Measurements from ENCODE around the gene ZFYVE1.
"Not testable (repeated sequence)": the region's sequence is repeated elsewhere in the genome, so short reads cannot be mapped to it uniquely, and the experiment has no call there.

ZFYVE1 gene

DNA sequence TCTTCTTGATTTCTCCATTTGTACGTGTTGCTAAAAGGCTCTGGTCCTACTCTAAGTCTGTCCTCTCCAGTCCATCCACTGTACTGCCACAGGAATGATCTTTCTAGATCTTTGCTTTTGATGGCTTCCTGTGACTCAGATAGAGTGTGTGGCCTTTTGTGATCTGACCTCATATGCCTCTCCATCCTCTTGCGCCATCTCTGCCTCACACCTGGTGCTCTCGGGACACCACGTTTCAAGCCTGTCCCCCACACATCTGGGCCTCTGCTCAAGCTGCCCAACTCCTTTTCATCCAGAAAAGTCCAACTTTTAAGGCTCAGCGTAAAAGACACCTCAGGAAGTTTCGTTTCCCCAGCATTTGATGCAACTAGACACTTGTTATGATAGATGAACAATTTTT is 61.7 kb downstream of the ZFYVE1 start:
- DNase-seq, result no peak
- in situ Hi-C loops (cut with MboI; ENCODE audit: low pct_unique_long_range_greater_than_20kb, low sequenced_read_pairs), result no loop called here

DNA sequence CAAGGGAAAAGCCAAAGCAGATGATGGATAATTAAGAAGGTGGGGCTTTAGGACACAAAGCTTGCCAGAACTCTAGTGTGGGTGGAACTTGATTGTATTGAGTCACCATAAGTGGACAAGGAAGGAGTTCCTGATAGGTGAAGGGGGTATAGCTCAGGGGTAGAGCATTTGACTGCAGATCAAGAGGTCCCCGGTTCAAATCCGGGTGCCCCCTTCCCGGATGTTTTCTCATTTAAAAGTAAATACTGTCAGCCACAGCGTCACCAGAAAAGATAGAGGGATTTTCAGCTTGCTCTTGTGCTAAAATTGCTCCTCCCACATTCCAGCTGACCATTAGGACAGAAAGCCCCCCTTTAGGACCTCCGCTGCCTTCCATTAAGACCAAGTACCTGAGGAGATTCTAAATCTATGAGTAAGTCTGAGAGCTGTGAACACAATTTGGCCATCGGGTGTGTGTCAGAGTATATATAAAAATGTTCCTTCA is 64.0 kb downstream of the ZFYVE1 start:
- in situ Hi-C loops (cut with MboI; ENCODE audit: low pct_unique_long_range_greater_than_20kb, low sequenced_read_pairs), result no loop called here
- DNase-seq, result peak; percentile 12

DNA sequence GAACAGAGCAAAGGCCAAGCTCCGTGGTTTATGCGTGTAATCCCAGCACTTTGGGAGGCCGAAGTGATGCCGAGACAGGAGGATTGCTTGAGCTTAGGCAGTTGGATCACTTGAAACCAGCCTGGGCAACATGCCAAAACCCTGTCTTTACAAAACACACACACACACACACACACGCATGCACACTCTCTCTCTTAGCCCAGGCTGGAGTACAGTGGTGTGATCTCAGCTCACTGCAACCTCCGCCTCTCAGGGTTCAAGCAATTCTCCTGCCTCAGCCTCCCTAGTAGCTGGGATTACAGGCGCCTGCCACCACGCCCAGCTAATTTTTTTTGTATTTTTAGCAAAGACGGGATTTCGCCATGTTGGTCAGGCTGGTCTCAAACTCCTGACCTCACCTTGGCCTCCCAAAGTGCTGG is 64.6 kb downstream of the ZFYVE1 start:
- in situ Hi-C loops (cut with MboI; ENCODE audit: low pct_unique_long_range_greater_than_20kb, low sequenced_read_pairs); DNase-seq: not testable (repeated sequence)

DNA sequence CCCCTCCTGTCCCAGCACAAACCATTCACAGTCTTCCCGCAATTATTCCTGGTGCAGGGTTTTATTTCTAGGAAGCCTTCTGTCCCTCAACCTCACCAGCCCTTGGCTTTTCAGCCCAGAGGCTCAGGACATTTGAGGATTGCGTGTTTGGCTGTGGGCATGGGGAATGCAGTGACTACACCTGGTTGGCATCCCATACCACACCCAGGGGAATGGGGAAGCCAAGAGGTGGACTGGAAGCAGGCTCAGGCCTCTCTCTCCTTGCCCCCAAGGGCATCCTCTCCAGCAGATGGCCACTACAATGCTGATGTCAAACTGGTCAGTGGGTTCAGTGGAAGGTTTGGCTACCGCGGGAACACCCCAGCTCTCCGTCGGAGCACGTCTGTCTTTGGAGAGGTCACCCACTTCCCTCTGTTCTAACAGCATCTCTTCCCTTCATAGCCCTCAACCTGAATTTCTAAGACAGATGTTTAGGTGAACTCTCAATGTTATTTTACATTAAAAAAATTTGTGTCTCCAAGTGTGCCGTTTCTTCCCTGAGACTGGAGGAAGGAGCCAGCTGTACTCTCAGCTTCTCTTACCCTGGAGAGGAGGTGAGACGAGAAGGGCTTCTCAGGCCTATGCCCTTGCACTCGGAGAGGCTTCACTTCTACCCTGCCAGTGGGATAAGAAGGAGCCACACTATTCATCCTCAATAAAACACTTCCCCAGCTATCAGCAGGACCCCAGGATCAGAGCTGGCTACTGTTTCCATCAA is 65.1 kb downstream of the ZFYVE1 start:
- no peak for DNase-seq

DNA sequence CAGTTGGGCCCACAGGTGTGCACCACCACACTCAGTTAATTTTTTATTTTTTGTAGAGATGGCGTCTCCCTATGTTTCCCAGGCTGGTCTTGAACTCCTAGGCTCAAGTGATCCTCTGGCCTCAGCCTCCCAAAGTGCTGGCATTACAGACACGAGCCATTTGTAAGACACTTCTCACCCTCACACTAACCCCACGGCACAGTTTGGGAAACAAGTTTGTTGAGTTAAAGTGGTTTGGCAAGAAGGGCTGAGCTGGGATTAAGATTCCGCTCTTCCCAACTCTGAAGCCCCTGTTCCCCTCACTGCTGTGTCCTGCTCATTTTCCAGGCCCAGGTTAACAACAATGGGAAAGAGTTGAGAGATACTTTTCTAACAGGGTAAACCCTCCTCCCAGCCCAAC is 65.9 kb downstream of the ZFYVE1 start:
- DNase-seq; in situ Hi-C loops (cut with MboI; ENCODE audit: low pct_unique_long_range_greater_than_20kb, low sequenced_read_pairs): not testable (repeated sequence)

More for the DNA sequence above, 65.1 kb downstream of the ZFYVE1 start:
- in situ Hi-C loops (cut with MboI; ENCODE audit: low pct_unique_long_range_greater_than_20kb, low sequenced_read_pairs), result no loop called here

DNA sequence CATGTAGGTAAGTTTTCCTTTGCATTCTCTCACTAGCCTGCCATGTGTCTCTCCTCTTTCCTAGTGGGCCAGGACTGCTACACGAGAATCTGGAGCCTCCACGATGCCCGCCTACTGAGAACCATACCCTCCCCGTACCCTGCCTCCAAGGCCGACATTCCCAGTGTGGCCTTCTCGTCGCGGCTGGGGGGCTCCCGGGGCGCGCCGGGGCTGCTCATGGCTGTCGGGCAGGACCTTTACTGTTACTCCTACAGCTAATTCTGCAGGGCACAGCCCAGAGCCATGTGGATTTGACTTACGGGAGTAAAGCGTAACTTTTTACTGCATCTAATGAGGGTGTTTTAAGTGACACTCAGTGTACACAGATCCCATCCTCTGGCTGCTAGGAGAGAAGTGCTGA is 68.4 kb downstream of the ZFYVE1 start:
- in situ Hi-C loops (cut with MboI; ENCODE audit: low pct_unique_long_range_greater_than_20kb, low sequenced_read_pairs), result no loop called here
- DNase-seq, result no peak

DNA sequence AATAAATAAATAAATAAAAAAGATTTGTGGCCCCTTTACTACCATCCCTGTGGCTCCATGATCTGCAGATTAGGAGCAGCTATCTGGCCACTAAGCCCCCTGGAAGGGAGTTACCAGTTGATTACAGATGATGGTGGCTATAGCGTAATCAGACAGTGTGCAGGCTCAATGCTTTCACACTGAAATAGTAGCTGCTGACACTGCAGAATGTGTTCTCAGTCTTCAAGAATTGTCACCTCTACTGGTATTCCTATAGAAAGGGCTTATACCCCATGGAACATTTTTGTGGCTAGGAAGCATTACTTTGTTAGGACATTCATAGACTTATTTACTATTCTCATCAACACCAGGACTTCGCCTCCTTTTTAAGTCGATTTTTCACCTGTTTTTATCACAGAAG is 69.7 kb downstream of the ZFYVE1 start:
- in situ Hi-C loops (cut with MboI; ENCODE audit: low pct_unique_long_range_greater_than_20kb, low sequenced_read_pairs), result no loop called here
- DNase-seq, result no peak

DNA sequence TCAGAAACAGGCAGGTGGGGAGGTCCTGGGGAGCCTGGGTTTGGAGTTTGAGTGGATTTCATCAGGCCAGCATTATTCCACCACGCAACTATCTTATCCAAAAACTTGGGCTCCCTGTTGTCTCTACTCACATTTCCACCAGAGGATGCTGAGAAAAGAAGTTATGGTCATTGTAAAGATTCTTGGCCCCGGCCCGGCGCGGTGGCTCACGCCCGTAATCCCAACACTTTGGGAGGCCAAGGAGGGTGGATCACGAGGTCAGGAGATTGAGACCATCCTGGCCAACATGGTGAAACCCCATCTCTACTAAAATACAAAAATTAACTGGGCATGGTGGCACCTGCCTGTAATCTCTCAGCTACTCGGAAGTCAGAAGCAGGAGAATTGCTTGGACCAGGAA is 70.2 kb downstream of the ZFYVE1 start:
- in situ Hi-C loops (cut with MboI; ENCODE audit: low pct_unique_long_range_greater_than_20kb, low sequenced_read_pairs); DNase-seq: not testable (repeated sequence)

DNA sequence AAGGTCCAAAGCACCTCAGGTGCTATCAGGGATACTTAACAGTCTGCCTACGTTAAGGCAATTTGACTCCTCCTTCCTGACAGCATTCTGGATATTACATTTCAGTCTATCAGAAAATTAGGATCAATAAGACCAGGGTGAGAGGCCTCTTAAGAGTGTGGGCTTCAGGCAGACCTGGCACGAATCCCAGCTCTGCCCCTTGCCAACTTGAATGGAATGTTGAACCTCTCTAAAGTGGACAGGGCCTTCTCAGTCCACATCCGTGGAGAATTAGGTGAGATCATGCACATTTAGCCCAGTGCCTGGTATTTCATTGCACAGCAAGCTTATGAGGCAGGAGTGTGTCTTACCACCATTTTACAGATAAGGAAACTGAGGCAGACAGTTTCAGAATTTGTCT is 74.7 kb downstream of the ZFYVE1 start:
- in situ Hi-C loops (cut with MboI; ENCODE audit: low pct_unique_long_range_greater_than_20kb, low sequenced_read_pairs), result no loop called here
- no peak for DNase-seq

DNA sequence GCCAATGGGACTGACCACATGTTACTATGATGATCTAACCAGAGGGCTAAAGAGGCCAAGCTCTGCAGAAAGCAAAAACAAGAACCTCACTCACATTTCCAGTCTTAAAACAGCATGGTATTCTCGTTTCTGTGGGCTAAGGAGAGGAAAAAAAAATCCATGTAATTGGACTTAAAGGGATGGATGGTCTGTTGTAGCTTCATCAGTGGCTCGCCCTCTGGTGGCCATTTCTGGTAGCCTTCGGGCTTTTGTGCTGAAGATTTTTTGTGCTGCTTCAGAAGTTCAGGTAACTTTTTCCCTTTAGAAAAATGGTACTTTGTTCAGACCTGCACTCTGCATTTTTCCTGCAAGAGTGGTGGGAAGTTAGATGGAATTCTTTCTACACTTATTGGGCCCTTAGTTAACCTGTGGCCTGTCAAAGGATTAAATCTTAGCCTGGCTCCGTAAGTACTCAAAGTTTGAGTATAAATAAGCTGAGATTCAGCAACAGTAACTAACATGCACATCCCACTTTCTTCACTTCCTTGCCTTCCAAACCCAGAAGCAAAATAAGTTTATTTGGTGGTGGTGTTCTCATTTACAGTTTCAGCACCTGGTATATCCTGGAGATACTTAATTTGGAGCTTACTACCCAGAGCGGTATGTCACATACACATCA is 78.3 kb downstream of the ZFYVE1 start:
- in situ Hi-C loops (cut with MboI; ENCODE audit: low pct_unique_long_range_greater_than_20kb, low sequenced_read_pairs), result no loop called here
- DNase-seq, result peak; percentile 66

DNA sequence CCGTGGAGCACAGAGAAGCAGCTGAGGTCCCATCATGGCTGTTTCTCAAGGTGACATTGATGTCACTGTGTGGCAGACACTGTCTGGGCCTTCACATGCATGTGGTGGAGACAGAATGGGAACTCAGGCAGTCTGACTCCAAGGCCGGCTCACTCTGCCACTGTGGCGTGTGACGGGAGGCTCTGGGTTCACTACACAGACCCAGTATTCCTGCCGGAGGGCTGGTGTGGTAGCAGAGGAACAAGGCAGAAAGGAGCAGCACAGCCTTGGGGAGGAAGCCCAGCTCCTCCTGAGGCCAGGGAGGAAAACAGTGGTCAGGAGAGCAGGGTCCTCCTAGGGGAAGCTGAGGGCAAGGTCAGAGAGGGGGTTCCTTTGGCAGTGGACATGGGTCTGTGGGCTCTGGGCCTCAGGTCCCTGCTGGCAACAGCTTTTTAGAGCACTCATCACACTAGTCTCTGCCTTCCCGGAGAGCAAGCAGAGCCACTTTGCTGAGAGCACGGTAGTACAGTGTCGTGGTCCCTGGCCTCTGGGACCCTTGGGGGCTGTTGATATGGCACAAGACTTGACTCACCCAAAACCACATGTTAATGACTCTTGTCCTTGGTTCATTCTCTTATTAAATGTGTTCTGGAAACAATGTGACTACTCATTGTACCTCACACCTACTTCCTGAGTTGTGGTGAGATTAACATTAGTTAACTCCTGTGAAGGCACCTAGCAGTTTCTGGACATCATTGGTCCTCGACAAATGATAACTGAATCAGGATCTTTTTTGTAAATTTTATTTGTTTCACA is 79.3 kb downstream of the ZFYVE1 start:
- DNase-seq, result no peak
- in situ Hi-C loops (cut with MboI; ENCODE audit: low pct_unique_long_range_greater_than_20kb, low sequenced_read_pairs), result no loop called here

DNA sequence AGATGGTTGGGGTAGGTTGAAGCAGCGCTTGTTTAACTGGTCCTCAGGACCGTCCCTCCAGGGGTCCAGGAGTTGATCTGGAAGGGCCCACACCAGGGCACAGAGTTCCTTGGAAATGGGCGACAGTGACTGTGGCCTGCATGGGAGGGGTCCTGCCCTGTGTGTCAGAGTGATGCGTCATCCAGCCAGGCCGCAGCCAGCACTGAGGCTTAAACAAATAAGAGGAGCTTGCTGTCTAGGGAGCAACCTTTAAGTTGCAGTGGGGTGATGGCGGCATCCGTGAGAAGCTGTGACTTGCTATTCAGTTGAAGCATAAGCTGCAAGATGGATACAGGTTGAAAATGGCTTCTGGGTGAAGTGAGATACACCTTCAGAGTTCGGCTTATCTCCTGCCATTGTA is 80.4 kb downstream of the ZFYVE1 start:
- DNase-seq, result no peak
- in situ Hi-C loops (cut with MboI; ENCODE audit: low pct_unique_long_range_greater_than_20kb, low sequenced_read_pairs), result no loop called here

DNA sequence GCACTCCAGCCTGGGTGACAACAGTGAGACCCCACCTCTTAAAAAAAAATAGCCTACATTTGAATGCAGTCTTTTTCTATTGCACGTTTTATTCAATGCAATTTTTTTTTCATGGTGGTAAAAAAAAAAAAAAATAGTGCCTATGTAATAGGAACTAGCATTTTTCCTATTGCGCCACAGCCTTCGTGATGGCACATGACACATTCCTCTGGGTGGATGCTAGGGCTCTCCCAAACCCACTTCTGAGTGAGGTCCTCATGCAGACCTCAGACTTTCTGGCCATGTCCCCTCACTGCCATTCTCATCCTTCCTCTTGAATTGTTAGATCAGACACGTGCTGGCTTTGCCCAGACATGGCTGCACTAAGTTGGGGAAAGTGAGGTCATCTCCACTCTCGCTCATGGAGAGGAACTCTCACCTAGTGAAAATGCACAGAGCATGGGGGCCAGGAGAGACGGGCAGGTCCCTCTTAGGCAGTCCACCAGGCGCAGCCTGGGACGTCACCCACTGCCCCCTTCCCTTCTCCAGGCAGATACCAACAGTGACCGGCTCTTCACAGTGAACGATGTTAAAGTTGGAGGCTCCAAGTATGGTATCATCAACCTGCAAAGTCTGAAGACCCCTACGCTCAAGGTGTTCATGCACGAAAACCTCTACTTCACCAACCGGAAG is 81.4 kb downstream of the ZFYVE1 start:
- DNase-seq, result no peak
- in situ Hi-C loops (cut with MboI; ENCODE audit: low pct_unique_long_range_greater_than_20kb, low sequenced_read_pairs), result no loop called here

DNA sequence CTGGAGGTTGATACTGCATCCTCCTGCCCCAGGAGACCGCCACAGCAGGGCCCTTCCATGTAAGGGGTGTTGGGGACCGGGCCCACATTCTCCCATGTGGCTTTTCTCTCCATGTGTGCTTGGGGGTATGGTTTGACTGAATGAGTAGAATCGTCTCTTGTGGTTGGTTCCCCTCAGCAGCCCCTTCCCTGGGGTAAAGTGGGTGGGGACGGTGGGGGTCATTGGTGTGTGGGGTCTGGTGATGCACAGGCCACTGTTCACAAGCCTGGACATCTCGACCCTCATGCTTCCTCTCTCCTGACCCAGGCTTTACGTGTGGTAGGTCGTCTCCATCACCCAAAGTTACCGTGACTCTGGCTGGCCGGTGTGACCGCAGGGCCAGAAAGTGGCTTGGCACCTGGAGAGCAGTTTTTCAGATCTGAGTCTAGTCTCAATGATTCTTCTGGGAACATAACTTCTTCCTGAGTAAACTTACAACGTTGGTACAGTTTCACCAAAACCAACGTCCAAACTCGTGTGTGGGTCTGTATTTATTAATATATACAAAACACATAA is 83.0 kb downstream of the ZFYVE1 start:
- DNase-seq, result no peak
- in situ Hi-C loops (cut with MboI; ENCODE audit: low pct_unique_long_range_greater_than_20kb, low sequenced_read_pairs), result no loop called here

DNA sequence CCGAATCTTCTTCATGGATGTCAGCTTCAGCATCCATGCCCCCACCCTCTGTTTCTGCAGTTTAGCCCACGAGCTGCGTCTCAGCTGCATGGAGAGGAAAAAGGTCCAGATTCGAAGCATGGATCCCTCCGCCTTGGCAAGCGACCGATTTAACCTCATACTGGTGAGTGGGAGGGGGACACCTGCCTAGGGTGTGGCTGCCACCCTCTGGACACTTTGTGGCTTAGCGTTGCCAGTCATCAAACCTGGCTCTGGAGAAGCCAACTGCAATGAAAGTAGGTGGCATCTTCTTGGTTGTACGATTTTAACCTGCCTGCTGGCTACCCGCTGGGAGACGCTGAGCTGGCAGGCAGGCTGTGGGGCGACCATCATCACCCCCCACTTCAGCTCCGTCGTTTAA is 84.0 kb downstream of the ZFYVE1 start:
- in situ Hi-C loops (cut with MboI; ENCODE audit: low pct_unique_long_range_greater_than_20kb, low sequenced_read_pairs), result no loop called here
- DNase-seq, result no peak

DNA sequence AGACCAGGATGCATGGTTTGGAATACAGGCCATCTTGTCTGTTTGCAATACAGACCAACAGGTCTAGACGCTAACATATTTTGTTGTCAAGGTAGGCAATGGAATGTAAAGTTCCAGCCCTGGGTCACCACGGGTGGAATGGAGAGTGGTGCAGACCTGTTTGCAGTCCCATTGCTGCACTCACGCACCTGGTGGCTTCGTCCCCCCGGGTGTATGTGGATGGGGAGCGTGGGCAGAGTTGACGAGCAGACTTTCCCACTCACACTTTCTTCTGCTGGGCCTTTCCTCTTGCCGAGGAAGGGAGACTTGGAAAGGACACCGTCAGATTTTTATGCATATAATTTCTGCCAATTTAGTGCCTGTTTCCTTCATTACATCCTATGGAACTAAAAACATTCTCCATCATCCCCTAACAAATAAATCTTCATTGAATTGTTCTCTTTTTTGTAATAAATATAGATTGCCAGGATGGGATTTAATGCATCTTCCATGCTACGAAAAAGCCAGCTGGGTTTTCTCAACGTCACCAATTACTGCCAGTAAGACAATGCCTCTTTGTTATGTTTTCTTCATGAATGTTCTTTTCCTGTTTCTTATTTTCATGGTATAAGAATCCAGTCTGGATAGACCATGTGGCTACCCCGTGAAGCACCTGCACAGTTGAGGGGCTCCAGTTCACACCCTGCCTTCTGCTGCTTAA is 85.5 kb downstream of the ZFYVE1 start:
- in situ Hi-C loops (cut with MboI; ENCODE audit: low pct_unique_long_range_greater_than_20kb, low sequenced_read_pairs), result no loop called here
- DNase-seq, result no peak

DNA sequence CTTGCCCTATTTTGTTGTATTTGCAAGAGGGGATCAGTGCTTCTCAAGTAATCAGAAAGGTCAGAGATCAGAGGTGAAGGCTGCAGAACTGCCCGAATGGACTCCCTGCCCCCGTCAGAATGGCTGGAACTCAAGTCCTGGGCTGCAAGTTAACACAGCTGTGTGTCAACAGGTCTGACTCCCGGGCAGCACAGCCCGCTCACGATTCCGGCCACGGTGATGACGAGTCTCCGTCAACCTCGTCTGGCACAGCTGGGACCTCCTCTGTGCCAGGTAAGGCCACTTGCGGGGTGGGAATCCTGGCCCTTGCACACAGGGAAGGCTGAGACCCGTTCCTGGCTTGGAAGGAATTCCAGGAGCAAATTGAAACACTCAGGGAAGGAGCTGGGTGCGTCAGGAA is 87.3 kb downstream of the ZFYVE1 start:
- DNase-seq, result no peak

DNA sequence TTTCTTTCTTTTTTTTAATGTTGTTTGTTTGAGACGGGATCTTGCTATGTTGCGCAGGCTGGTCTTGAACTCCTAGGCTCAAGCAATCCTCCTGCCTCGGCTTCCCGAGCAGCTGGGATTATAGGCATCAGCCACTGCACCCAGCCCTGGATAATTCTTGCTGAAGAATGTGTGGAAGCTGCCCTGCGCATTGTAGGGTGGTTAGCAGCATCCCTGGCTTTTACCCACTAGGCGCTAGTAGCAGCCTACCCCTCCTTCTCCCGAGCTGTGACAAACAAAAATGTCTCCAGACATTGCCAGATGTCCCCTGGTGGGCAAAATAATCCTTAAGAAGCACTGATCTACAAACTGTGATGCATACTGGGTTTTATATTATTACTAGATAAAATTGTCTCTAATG is 94.0 kb downstream of the ZFYVE1 start:
- DNase-seq, result no peak
- in situ Hi-C loops (cut with MboI; ENCODE audit: low pct_unique_long_range_greater_than_20kb, low sequenced_read_pairs), result no loop called here

More for the DNA sequence above, 87.3 kb downstream of the ZFYVE1 start:
- in situ Hi-C loops (cut with MboI; ENCODE audit: low pct_unique_long_range_greater_than_20kb, low sequenced_read_pairs), result no loop called here

Measured in KBM-7 (cell line).